A549 (cell line): Measurements from ENCODE around the gene CTSH. TPM values are rescaled to one million over a fixed set of nuclear protein-coding genes. Genes with fewer than 3 reads are reported as not detected.

ENCODE experiments used
- ATAC-seq, 2 experiments: fragments of 200-7000 bp in 1 of 2; fragments of >200 bp in 1 of 2; cut with Nextera tagmentation in 1 of 2; cut with Tn5 transposase in 1 of 2; 3 replicates each; pipeline versions ENCODE4 v1.8.0 to v1.9.1; 2018 to 2020; ENCODE audit warnings: mild to moderate bottlenecking in 1 of 2, moderate library complexity in 1 of 2
- CTCF ChIA-PET: fragments of 300-600 bp; sonication (Branson Sonifier 250); formaldehyde crosslinking; extraction: SDS; loops from one replicate; lab custom pipeline; 2021; ENCODE audit warnings: antibody characterized with exemption, inconsistent platforms; lab: Yijun Ruan, JAX
- POLR2A ChIA-PET: fragments of 350-600 bp; formaldehyde crosslinking; extraction: SDS; loops from one replicate; lab custom pipeline; 2021; ENCODE audit warnings: antibody characterized with exemption, inconsistent platforms; lab: Yijun Ruan, JAX
- DNase-seq, 2 experiments: peaks; one replicate each; pipeline versions ENCODE4 v3.0.0 to v3.0.0-alpha.2; 2011 to 2016; ENCODE audit warnings: low read depth in 1 of 2, low spot score in 1 of 2
- FAIRE-seq: peaks from 2 replicates; lab custom pipeline; 2011; peaks lifted over from hg19 to GRCh38; lab: Jason Lieb, UNC
- H3K27ac ChIP-seq, 2 experiments: fragments of >200 bp; sonication (Bioruptor Twin); formaldehyde crosslinking; 3 replicates each; pipeline ENCODE4 v1.5.1; 2016 to 2017
- H3K4me1 ChIP-seq: fragments of >200 bp; sonication (Bioruptor Twin); formaldehyde crosslinking; 3 replicates; pipeline ENCODE4 v1.6.1; 2016
- H3K4me2 ChIP-seq: fragments of >200 bp; sonication (Bioruptor Twin); formaldehyde crosslinking; 3 replicates; pipeline ENCODE4 v1.6.1; 2016
- H3K4me3 ChIP-seq: fragments of >200 bp; sonication (Bioruptor Twin); formaldehyde crosslinking; 3 replicates; pipeline ENCODE4 v1.5.1; 2016
- H3K9me3 ChIP-seq: fragments of >200 bp; sonication (Bioruptor Twin); formaldehyde crosslinking; 3 replicates; pipeline ENCODE4 v1.6.1; 2016
- BHLHE40 ChIP-seq: IDR thresholded peaks from 2 replicates; pipeline ENCODE4 v1.6.1; 2012; ENCODE audit warnings: low read depth, low read length, inconsistent platforms
- CBX8 ChIP-seq: fragments of 200-600 bp; sonication (generic); IDR thresholded peaks from 2 replicates; pipeline ENCODE4 v1.6.1; 2016
- CHD4 ChIP-seq: fragments of 200-600 bp; sonication (generic); IDR thresholded peaks from 2 replicates; pipeline ENCODE4 v1.6.1; 2016; ENCODE audit warnings: antibody characterized with exemption, mild to moderate bottlenecking, borderline replicate concordance
- FOSL2 ChIP-seq, 2 experiments: fragments of 450-650 bp in 1 of 2; fragments of >200 bp in 1 of 2; sonication (Bioruptor Twin) in 1 of 2; formaldehyde crosslinking; IDR thresholded peaks; 2 replicates each; pipeline versions ENCODE4 v1.5.0 to v1.6.1; 2016 to 2020; ENCODE audit warnings: mild to moderate bottlenecking in 1 of 2, moderate library complexity in 1 of 2
- HDAC2 ChIP-seq: fragments of 200-600 bp; sonication (generic); IDR thresholded peaks from 2 replicates; pipeline ENCODE4 v1.6.1; 2016
- HOXA7 ChIP-seq: fragments of 250-450 bp; sonication (Bioruptor Pico); IDR thresholded peaks from 2 replicates; pipeline ENCODE4 v1.5.0; 2020; ENCODE audit warnings: mild to moderate bottlenecking, moderate library complexity
- HOXB5 ChIP-seq: fragments of 250-450 bp; sonication (Bioruptor Pico); IDR thresholded peaks from 2 replicates; pipeline ENCODE4 v1.5.0; 2020; ENCODE audit warnings: mild to moderate bottlenecking, moderate library complexity
- JUN ChIP-seq, 2 experiments: fragments of >200 bp; sonication (Bioruptor Twin); formaldehyde crosslinking; IDR thresholded peaks; 2 replicates in 1 of 2; 3 replicates in 1 of 2; pipeline ENCODE4 v1.6.1; 2016 to 2017
- KDM1A ChIP-seq: fragments of 200-600 bp; sonication (generic); IDR thresholded peaks from 2 replicates; pipeline ENCODE4 v1.6.1; 2016; ENCODE audit warnings: low read depth, mild to moderate bottlenecking
- KDM5A ChIP-seq: fragments of 200-600 bp; sonication (generic); IDR thresholded peaks from 2 replicates; pipeline ENCODE4 v1.6.1; 2016; ENCODE audit warnings: antibody characterized with exemption, mild to moderate bottlenecking
- MAZ ChIP-seq: fragments of 150-350 bp; IDR thresholded peaks from 2 replicates; pipeline ENCODE4 v1.6.1; 2014; ENCODE audit warnings: antibody characterized with exemption, low read depth, low read length, borderline replicate concordance
- MYC ChIP-seq: IDR thresholded peaks from 2 replicates; pipeline ENCODE4 v1.6.1; 2012; ENCODE audit warnings: mild to moderate bottlenecking, inconsistent platforms, low read length, improper control_type of control experiment, borderline replicate concordance
- NPAS2 ChIP-seq: fragments of 250-450 bp; sonication (Bioruptor Pico); IDR thresholded peaks from 2 replicates; pipeline ENCODE4 v1.8.0; 2022; ENCODE audit warnings: mild to moderate bottlenecking, moderate library complexity, borderline replicate concordance
- RCOR1 ChIP-seq: fragments of 150-350 bp; IDR thresholded peaks from 2 replicates; pipeline ENCODE4 v1.6.1; 2014; ENCODE audit warnings: antibody characterized with exemption, low read length, low read depth
- SREBF2 ChIP-seq: fragments of 450-650 bp; IDR thresholded peaks from 2 replicates; pipeline ENCODE4 v1.6.1; 2014; ENCODE audit warnings: mild to moderate bottlenecking, moderate library complexity
- TP53 ChIP-seq: fragments of 250-450 bp; sonication (Bioruptor Pico); IDR thresholded peaks from 2 replicates; pipeline ENCODE4 v1.5.0; 2021; ENCODE audit warnings: mild to moderate bottlenecking, moderate library complexity
- ZC3H11A ChIP-seq: fragments of 450-650 bp; IDR thresholded peaks from 2 replicates; pipeline ENCODE4 v1.6.1; 2014; ENCODE audit warnings: antibody characterized with exemption, mild to moderate bottlenecking
- ZNF302 ChIP-seq: fragments of 250-450 bp; sonication (Bioruptor Pico); IDR thresholded peaks from 2 replicates; pipeline ENCODE4 v1.9.0; 2021; ENCODE audit warnings: inconsistent platforms, mild to moderate bottlenecking, moderate library complexity
- WGBS: methylation state at CpG from one replicate; pipeline ENCODE4 v1.1.6; 2017; ENCODE audit errors: missing lambda C conversion rate; 5-methylcytosine and 5-hydroxymethylcytosine counted together
- polyA plus RNA-seq, 4 experiments: library from polyadenylated mRNA; depleted of rRNA in 3 of 4; stranded (reverse); fragments of >200 nt; fragmentation: RNase III in 1 of 4; extraction: RNeasy Plus Mini Kit Qiagen cat#74134 plus additional on column Dnase treatment in 1 of 4; gene quantifications; 2 replicates in 3 of 4; 3 replicates in 1 of 4; pipeline ENCODE4 v1.2.3, GENCODE V29; 2011 to 2017
- TF ChIP-seq, protein P1 (sequence below): fragments of >200 bp; sonication (Bioruptor Twin); formaldehyde crosslinking; IDR thresholded peaks from 2 replicates; pipeline ENCODE4 v1.6.1; 2016
- TF ChIP-seq, protein P2 (sequence below): fragments of 250-450 bp; sonication (Bioruptor Pico); IDR thresholded peaks from 2 replicates; pipeline ENCODE4 v1.5.0; 2021; ENCODE audit warnings: mild to moderate bottlenecking, moderate library complexity, borderline replicate concordance
- TF ChIP-seq, protein P3 (sequence below): fragments of 250-450 bp; sonication (Bioruptor Pico); IDR thresholded peaks from 2 replicates; pipeline ENCODE4 v1.5.0; 2020; ENCODE audit warnings: low read depth, mild to moderate bottlenecking, moderate library complexity
- TF ChIP-seq, protein P4 (sequence below): IDR thresholded peaks from 2 replicates; pipeline ENCODE4 v1.6.1; 2012; ENCODE audit warnings: low read depth, borderline replicate concordance
- TF ChIP-seq, protein P5 (sequence below): fragments of 450-650 bp; IDR thresholded peaks from 2 replicates; pipeline ENCODE4 v1.6.1; 2014; ENCODE audit warnings: antibody characterized with exemption

CTSH gene
- polyA plus RNA-seq, 2 of the 4 experiments (the other 2 are of a cell fraction) = 25.2 to 33.3 TPM

DNA sequence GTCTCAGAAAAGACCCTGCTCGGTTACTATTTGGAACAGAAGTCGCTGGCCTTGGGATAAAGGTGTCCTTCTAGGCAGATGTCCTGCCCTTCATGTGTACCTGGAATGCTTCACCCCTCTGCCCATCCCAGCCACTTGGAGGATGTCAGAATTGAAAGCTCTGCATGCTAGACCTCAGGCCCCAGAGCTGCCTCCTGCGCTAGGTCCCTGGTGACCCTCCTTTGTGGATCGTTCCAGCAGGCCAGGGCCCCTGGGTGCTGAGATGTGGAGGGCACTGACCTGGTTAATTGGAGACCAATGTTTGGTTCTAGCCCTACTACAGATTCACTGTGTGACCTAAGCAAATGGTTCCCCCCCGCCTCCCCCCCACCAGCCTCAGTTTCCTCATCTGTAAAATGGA lies 2.7 kb upstream of the CTSH start:
- no peak overlapping the region for H3K27ac ChIP-seq
- ChIA-PET CTCF (interaction anchor here (0.9 to 3.3 kb wide), 3 partner anchors 9 to 60 kb away, joined by 3 to 13 read pairs (median 3); no protein-coding TSS in a partner anchor), POLR2A (no interaction called here)

GRCh38 chr15:78946493-78946892 lies 1.6 kb upstream of the CTSH start:
- TF ChIP-seq CHD4 (no peak), RCOR1 (no peak), CBX8 (no peak), HOXA7 (CRISPR knock-in tag) (no peak), MYC (no peak), HOXB5 (no peak)
- TF ChIP-seq, protein P1, sequence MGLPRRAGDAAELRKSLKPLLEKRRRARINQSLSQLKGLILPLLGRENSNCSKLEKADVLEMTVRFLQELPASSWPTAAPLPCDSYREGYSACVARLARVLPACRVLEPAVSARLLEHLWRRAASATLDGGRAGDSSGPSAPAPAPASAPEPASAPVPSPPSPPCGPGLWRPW = no peak
- TF ChIP-seq, protein P2, sequence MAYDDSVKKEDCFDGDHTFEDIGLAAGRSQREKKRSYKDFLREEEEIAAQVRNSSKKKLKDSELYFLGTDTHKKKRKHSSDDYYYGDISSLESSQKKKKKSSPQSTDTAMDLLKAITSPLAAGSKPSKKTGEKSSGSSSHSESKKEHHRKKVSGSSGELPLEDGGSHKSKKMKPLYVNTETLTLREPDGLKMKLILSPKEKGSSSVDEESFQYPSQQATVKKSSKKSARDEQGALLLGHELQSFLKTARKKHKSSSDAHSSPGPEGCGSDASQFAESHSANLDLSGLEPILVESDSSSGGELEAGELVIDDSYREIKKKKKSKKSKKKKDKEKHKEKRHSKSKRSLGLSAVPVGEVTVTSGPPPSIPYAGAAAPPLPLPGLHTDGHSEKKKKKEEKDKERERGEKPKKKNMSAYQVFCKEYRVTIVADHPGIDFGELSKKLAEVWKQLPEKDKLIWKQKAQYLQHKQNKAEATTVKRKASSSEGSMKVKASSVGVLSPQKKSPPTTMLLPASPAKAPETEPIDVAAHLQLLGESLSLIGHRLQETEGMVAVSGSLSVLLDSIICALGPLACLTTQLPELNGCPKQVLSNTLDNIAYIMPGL (CRISPR knock-in tag) = no peak
- TF ChIP-seq, protein P3, sequence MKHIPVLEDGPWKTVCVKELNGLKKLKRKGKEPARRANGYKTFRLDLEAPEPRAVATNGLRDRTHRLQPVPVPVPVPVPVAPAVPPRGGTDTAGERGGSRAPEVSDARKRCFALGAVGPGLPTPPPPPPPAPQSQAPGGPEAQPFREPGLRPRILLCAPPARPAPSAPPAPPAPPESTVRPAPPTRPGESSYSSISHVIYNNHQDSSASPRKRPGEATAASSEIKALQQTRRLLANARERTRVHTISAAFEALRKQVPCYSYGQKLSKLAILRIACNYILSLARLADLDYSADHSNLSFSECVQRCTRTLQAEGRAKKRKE = no peak
- TF ChIP-seq, protein P4, sequence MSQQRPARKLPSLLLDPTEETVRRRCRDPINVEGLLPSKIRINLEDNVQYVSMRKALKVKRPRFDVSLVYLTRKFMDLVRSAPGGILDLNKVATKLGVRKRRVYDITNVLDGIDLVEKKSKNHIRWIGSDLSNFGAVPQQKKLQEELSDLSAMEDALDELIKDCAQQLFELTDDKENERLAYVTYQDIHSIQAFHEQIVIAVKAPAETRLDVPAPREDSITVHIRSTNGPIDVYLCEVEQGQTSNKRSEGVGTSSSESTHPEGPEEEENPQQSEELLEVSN = no peak
- H3K4me3 ChIP-seq = no peak overlapping the region
- ChIA-PET CTCF (interaction anchor here (0.9 to 3.3 kb wide), 4 partner anchors 10 to 61 kb away, joined by 3 to 13 read pairs (median 3); no protein-coding TSS in a partner anchor), POLR2A (no interaction called here)
- peaks cover 20% of the 10 kb centered on the region for H3K4me1 ChIP-seq
- ATAC-seq (no peak), FAIRE-seq (no peak), DNase-seq (no peak)
- no peak overlapping the region for H3K27ac ChIP-seq
- no peak overlapping the region for H3K4me2 ChIP-seq
- WGBS = 80% methylated on average over 5 of the region's 5 CpGs
- no peaks in the 10 kb centered on the region for H3K9me3 ChIP-seq

More for the DNA sequence above, 2.7 kb upstream of the CTSH start:
- H3K9me3 ChIP-seq = no peaks in the 10 kb centered on the region
- peaks cover 30% of the 10 kb centered on the region for H3K4me1 ChIP-seq
- no peak overlapping the region for H3K4me2 ChIP-seq
- 75% methylated on average over 5 of the region's 5 CpGs for WGBS
- TF ChIP-seq MYC = no peak
- TF ChIP-seq, all 56 proteins: peak for 0
- ATAC-seq (no peak), DNase-seq (no peak), FAIRE-seq (no peak)
- H3K4me3 ChIP-seq = no peak overlapping the region

GRCh38 chr15:78944202-78944625 lies 632 bp downstream of the CTSH start:
- H3K4me3 ChIP-seq = peak overlapping the region; percentile 47
- POLR2A ChIA-PET = no interaction called here
- FAIRE-seq = no peak
- TF ChIP-seq TP53 = no peak
- TF ChIP-seq JUN (IDR thresholded peaks at IDR 0.05) = no peak
- TF ChIP-seq RCOR1 = no peak
- no peak for TF ChIP-seq BHLHE40
- TF ChIP-seq KDM1A = no peak
- TF ChIP-seq, protein P5, sequence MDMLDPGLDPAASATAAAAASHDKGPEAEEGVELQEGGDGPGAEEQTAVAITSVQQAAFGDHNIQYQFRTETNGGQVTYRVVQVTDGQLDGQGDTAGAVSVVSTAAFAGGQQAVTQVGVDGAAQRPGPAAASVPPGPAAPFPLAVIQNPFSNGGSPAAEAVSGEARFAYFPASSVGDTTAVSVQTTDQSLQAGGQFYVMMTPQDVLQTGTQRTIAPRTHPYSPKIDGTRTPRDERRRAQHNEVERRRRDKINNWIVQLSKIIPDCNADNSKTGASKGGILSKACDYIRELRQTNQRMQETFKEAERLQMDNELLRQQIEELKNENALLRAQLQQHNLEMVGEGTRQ = no peak
- no peak for TF ChIP-seq ZC3H11A
- TF ChIP-seq HOXA7 (CRISPR knock-in tag) = no peak
- no peak for TF ChIP-seq ZNF302 (CRISPR knock-in tag)
- TF ChIP-seq HDAC2 = no peak
- no peak for TF ChIP-seq FOSL2 (IDR thresholded peaks at IDR 0.05)
- no peak for TF ChIP-seq FOSL2 (CRISPR knock-in tag; IDR thresholded peaks at IDR 0.05)
- no peak for TF ChIP-seq KDM5A
- TF ChIP-seq NPAS2 (CRISPR knock-in tag) = no peak
- TF ChIP-seq MAZ = no peak
- no peak for TF ChIP-seq SREBF2
- WGBS = 52% methylated on average over 12 of the region's 12 CpGs
- peak overlapping the region; percentile 86 for H3K4me2 ChIP-seq
- DNase-seq = no peak
- CTCF ChIA-PET = interaction anchor here (0.7 to 2.2 kb wide), 7 partner anchors 8 to 415 kb away, joined by 3 to 14 read pairs (median 3); no protein-coding TSS in a partner anchor
- ATAC-seq = peak; percentile 12 to 45; a peak in 4 of 6 replicates
- H3K27ac ChIP-seq = peak overlapping the region; percentile 66 to 85; a peak in 5 of 6 replicates
- peaks cover 12% of the 10 kb centered on the region; the same call in 2 of the 3 replicates for H3K4me1 ChIP-seq
- H3K9me3 ChIP-seq = no peaks in the 10 kb centered on the region
